Endodermal cell (in vitro differentiated cells): ENCODE measurements around the gene GFOD1. TPM values are rescaled to one million over a fixed set of nuclear protein-coding genes. Genes with fewer than 3 reads are reported as not detected.

ENCODE experiments used
- DNase-seq: peaks from one replicate; pipeline ENCODE4 v3.0.0-alpha.2; 2017
- H3K27ac ChIP-seq: 2 replicates; pipeline ENCODE4 v1.5.1; 2013; ENCODE audit warnings: mild to moderate bottlenecking, low read depth, low read length, moderate library complexity
- H3K27me3 ChIP-seq: 2 replicates; pipeline ENCODE4 v1.6.1; 2013; ENCODE audit warnings: mild to moderate bottlenecking, low read length, moderate library complexity; ENCODE audit not compliant: insufficient read depth, control insufficient read depth, poor library complexity, severe bottlenecking
- H3K36me3 ChIP-seq: 2 replicates; pipeline ENCODE4 v1.7.0; 2013; ENCODE audit warnings: mild to moderate bottlenecking, low read length, moderate library complexity; ENCODE audit not compliant: control insufficient read depth, insufficient read depth
- H3K4me1 ChIP-seq: one replicate; pipeline ENCODE4 v1.7.0; 2013; ENCODE audit warnings: low read length; ENCODE audit not compliant: control insufficient read depth, insufficient read depth
- H3K4me3 ChIP-seq: 2 replicates; pipeline ENCODE4 v1.5.1; 2013; ENCODE audit warnings: mild to moderate bottlenecking, low read length, moderate library complexity
- H3K9ac ChIP-seq: 2 replicates; pipeline ENCODE4 v1.6.1; 2013; ENCODE audit warnings: mild to moderate bottlenecking, low read length, moderate library complexity; ENCODE audit not compliant: poor library complexity, severe bottlenecking; ENCODE audit errors: extremely low read depth
- H3K9me3 ChIP-seq: 2 replicates; pipeline ENCODE4 v1.6.1; 2013; ENCODE audit warnings: mild to moderate bottlenecking, low read length, moderate library complexity; ENCODE audit not compliant: control insufficient read depth
- H3K27ac Mint-ChIP-seq: 2 replicates; pipeline ENCODE4 v1.8.0; 2020; ENCODE audit warnings: mixed read lengths
- H3K27me3 Mint-ChIP-seq: 2 replicates; pipeline ENCODE4 v1.8.0; 2021; ENCODE audit warnings: mild to moderate bottlenecking, mixed read lengths; ENCODE audit not compliant: insufficient read depth
- H3K36me3 Mint-ChIP-seq: 2 replicates; pipeline ENCODE4 v1.8.0; 2020; ENCODE audit warnings: low read depth, mixed read lengths
- H3K4me1 Mint-ChIP-seq: 2 replicates; pipeline ENCODE4 v1.8.0; 2020; ENCODE audit warnings: mixed read lengths
- H3K4me3 Mint-ChIP-seq: 2 replicates; pipeline ENCODE4 v1.8.0; 2020; ENCODE audit warnings: mild to moderate bottlenecking, moderate library complexity, mixed read lengths
- H3K9me3 Mint-ChIP-seq: 2 replicates; pipeline ENCODE4 v1.8.0; 2020; ENCODE audit warnings: mild to moderate bottlenecking, mixed read lengths
- WGBS, 2 experiments: methylation state at CpG; one replicate each; pipeline versions ENCODE4 v1.1.5 to v1.1.7; 2013; ENCODE audit warnings: missing lambda C conversion rate in 2 of 2, mixed read lengths in 1 of 2; ENCODE audit not compliant: insufficient coverage in 1 of 2, insufficient read length in 1 of 2; 5-methylcytosine and 5-hydroxymethylcytosine counted together
- total RNA-seq, 2 donors: library from RNA; stranded (reverse); fragmentation: NEBNext Ultra II Directional in 1 of 2; extraction: Animal tissue kit (Norgen Biotek cat#: 25700) in 1 of 2; gene quantifications; 2 replicates in 1 of 2; 3 replicates in 1 of 2; pipeline ENCODE4 v1.2.1, GENCODE V29; 2021
- TF ChIP-seq, protein P1 (sequence below): fragments of 200-600 bp; sonication (generic); conservative IDR thresholded peaks from 2 replicates; pipeline ENCODE4 v1.5.0; 2021; ENCODE audit warnings: antibody characterized with exemption, mild to moderate bottlenecking

The GFOD1 gene
- total RNA-seq, 2 donors from 2014 or later = 0.71 to 1.9 TPM

GRCh38 chr6:13486679-13487121 lies 700 bp downstream of the GFOD1 start:
- WGBS, 2 experiments = 0% methylated on average over 10 to 39 of the region's 39 CpGs
- Histone ChIP-seq H3K36me3 (no peaks in the 10 kb centered on the region), H3K27ac (no peak overlapping the region), H3K4me3 (peak overlapping the region; percentile 77), H3K27me3 (peaks cover 61% of the 10 kb centered on the region), H3K4me1 (peaks cover 5% of the 10 kb centered on the region), H3K9ac (no peak overlapping the region), H3K9me3 (no peaks in the 10 kb centered on the region)
- no peaks in the 10 kb centered on the region for H3K36me3 Mint-ChIP-seq
- no peaks in the 10 kb centered on the region for H3K9me3 Mint-ChIP-seq
- TF ChIP-seq, protein P1, sequence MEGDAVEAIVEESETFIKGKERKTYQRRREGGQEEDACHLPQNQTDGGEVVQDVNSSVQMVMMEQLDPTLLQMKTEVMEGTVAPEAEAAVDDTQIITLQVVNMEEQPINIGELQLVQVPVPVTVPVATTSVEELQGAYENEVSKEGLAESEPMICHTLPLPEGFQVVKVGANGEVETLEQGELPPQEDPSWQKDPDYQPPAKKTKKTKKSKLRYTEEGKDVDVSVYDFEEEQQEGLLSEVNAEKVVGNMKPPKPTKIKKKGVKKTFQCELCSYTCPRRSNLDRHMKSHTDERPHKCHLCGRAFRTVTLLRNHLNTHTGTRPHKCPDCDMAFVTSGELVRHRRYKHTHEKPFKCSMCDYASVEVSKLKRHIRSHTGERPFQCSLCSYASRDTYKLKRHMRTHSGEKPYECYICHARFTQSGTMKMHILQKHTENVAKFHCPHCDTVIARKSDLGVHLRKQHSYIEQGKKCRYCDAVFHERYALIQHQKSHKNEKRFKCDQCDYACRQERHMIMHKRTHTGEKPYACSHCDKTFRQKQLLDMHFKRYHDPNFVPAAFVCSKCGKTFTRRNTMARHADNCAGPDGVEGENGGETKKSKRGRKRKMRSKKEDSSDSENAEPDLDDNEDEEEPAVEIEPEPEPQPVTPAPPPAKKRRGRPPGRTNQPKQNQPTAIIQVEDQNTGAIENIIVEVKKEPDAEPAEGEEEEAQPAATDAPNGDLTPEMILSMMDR = no peak
- peak overlapping the region; percentile 58 for H3K27ac Mint-ChIP-seq
- DNase-seq = peak; percentile 82
- H3K4me3 Mint-ChIP-seq = peak overlapping the region; percentile 60
- H3K4me1 Mint-ChIP-seq = peaks cover 17% of the 10 kb centered on the region
- peaks cover 75% of the 10 kb centered on the region for H3K27me3 Mint-ChIP-seq

GRCh38 chr6:13485923-13486562 lies 1.4 kb downstream of the GFOD1 start:
- Mint-ChIP-seq H3K9me3 (no peaks in the 10 kb centered on the region), H3K36me3 (no peaks in the 10 kb centered on the region), H3K4me3 (peak overlapping the region; percentile 60), H3K4me1 (peaks cover 19% of the 10 kb centered on the region), H3K27me3 (peaks cover 69% of the 10 kb centered on the region), H3K27ac (no peak overlapping the region)
- peak; percentile 75 for DNase-seq
- H3K4me1 ChIP-seq = peaks cover 5% of the 10 kb centered on the region
- no peaks in the 10 kb centered on the region for H3K36me3 ChIP-seq
- no peak overlapping the region for H3K27ac ChIP-seq
- no peak overlapping the region for H3K9ac ChIP-seq
- 0 to 2% methylated on average over 9 to 30 of the region's 38 CpGs for WGBS, 2 experiments
- TF ChIP-seq, protein P1 = no peak
- H3K27me3 ChIP-seq = peaks cover 61% of the 10 kb centered on the region
- H3K9me3 ChIP-seq = no peaks in the 10 kb centered on the region
- H3K4me3 ChIP-seq = peak overlapping the region; percentile 77

GRCh38 chr6:13485303-13485702 lies 2.1 kb downstream of the GFOD1 start:
- H3K36me3 Mint-ChIP-seq = no peaks in the 10 kb centered on the region
- Histone ChIP-seq H3K4me3 (peak overlapping the region; percentile 77), H3K27ac (no peak overlapping the region), H3K4me1 (peaks cover 10% of the 10 kb centered on the region), H3K9me3 (no peaks in the 10 kb centered on the region), H3K27me3 (peaks cover 60% of the 10 kb centered on the region), H3K9ac (no peak overlapping the region), H3K36me3 (no peaks in the 10 kb centered on the region)
- H3K4me1 Mint-ChIP-seq = peaks cover 25% of the 10 kb centered on the region
- DNase-seq = no peak
- H3K27ac Mint-ChIP-seq = no peak overlapping the region
- 73 to 77% methylated on average over 4 of the region's 4 CpGs for WGBS, 2 experiments
- peaks cover 62% of the 10 kb centered on the region for H3K27me3 Mint-ChIP-seq
- H3K4me3 Mint-ChIP-seq = peak overlapping the region; percentile 60
- H3K9me3 Mint-ChIP-seq = no peaks in the 10 kb centered on the region
- TF ChIP-seq, protein P1 = no peak
